GM12891 (cell line): ENCODE results near the gene LTC4S.

Experiments
- DNase-seq: peaks from one replicate; pipeline ENCODE4 v3.0.0; 2011; ENCODE audit warnings: low spot score; ENCODE audit not compliant: insufficient read length
- FAIRE-seq: peaks from 2 replicates; lab custom pipeline; 2011; peaks lifted over from hg19 to GRCh38; lab: Jason Lieb, UNC
- PAX5 ChIP-seq: IDR thresholded peaks from 2 replicates; pipeline ENCODE4 v1.6.1; 2011; ENCODE audit warnings: low read length, moderate library complexity, mild to moderate bottlenecking; ENCODE audit not compliant: insufficient read depth, severe bottlenecking
- POLR2A ChIP-seq: IDR thresholded peaks from 2 replicates; pipeline ENCODE4 v1.6.1; 2011; ENCODE audit warnings: low read depth, low read length, control low read depth
- POLR2AphosphoS5 ChIP-seq: IDR thresholded peaks from 2 replicates; pipeline ENCODE4 v1.6.1; 2011; ENCODE audit warnings: low read depth, low read length, control low read depth
- POU2F2 ChIP-seq: IDR thresholded peaks from 2 replicates; pipeline ENCODE4 v1.6.1; 2011; ENCODE audit warnings: low read depth, mild to moderate bottlenecking, control low read depth, low read length, moderate library complexity
- SPI1 ChIP-seq: IDR thresholded peaks from 2 replicates; pipeline ENCODE4 v1.6.1; 2011; ENCODE audit warnings: low read depth, low read length, control low read depth
- TAF1 ChIP-seq: IDR thresholded peaks from 2 replicates; pipeline ENCODE4 v1.6.1; 2011; ENCODE audit warnings: low read depth, low read length, control low read depth

LTC4S gene

GRCh38 chr5:179806250-179807048 lies 12.7 kb downstream of the LTC4S start, which contains the start of gene MGAT4B:
Gene MGAT4B, minus strand, starts transcription at chr5:179806866. Its CDS starts 283 bp downstream, at chr5:179806583.
- DNase-seq (peak; percentile 91), FAIRE-seq (peak; percentile 63)
- peak; percentile 47; the same call in 1 of the 2 replicates for TF ChIP-seq POLR2AphosphoS5
- no peak for TF ChIP-seq SPI1
- TF ChIP-seq PAX5 = no peak
- no peak for TF ChIP-seq POU2F2
- peak; percentile 69 for TF ChIP-seq TAF1
- TF ChIP-seq POLR2A = peak; percentile 24; the same call in 1 of the 2 replicates

GRCh38 chr5:179812135-179812825 lies 18.5 kb downstream of the LTC4S start:
- TF ChIP-seq PAX5 (no peak), TAF1 (no peak), POU2F2 (no peak), POLR2A (no peak), SPI1 (no peak), POLR2AphosphoS5 (no peak)
- DNase-seq (no peak), FAIRE-seq (no peak)

- DNase-seq (no peak), FAIRE-seq (no peak)
- TF ChIP-seq SPI1 = no peak
- no peak for TF ChIP-seq POU2F2
Observed at GRCh38 chr5:179812997-179813607, 19.3 kb downstream of the LTC4S start.

GRCh38 chr5:179814090-179814489 lies 20.3 kb downstream of the LTC4S start:
- DNase-seq = no peak
- FAIRE-seq = no peak
- TF ChIP-seq PAX5 (no peak), POLR2AphosphoS5 (no peak), TAF1 (no peak), POLR2A (no peak), POU2F2 (no peak), SPI1 (no peak)

- TF ChIP-seq PAX5 (no peak), POU2F2 (no peak), SPI1 (no peak), POLR2AphosphoS5 (no peak), TAF1 (no peak)
- DNase-seq (no peak), FAIRE-seq (no peak)
Observed at GRCh38 chr5:179815491-179816249, 21.9 kb downstream of the LTC4S start.

GRCh38 chr5:179816401-179816795 lies 22.6 kb downstream of the LTC4S start:
- FAIRE-seq (no peak), DNase-seq (no peak)
- no peak for TF ChIP-seq TAF1
- no peak for TF ChIP-seq PAX5
- no peak for TF ChIP-seq POLR2AphosphoS5
- no peak for TF ChIP-seq POLR2A
- no peak for TF ChIP-seq SPI1
- no peak for TF ChIP-seq POU2F2

- TF ChIP-seq SPI1 (no peak), POU2F2 (no peak), POLR2A (no peak), PAX5 (no peak), POLR2AphosphoS5 (no peak), TAF1 (no peak)
- FAIRE-seq (no peak), DNase-seq (no peak)
Observed at GRCh38 chr5:179816796-179817469, 23.1 kb downstream of the LTC4S start.

- DNase-seq = no peak
- TF ChIP-seq POLR2AphosphoS5 (no peak), PAX5 (no peak), SPI1 (no peak), POU2F2 (no peak), TAF1 (no peak), POLR2A (no peak)
- FAIRE-seq = no peak
Observed at GRCh38 chr5:179817470-179817840, 23.7 kb downstream of the LTC4S start.
